NB4 (cell line): ENCODE measurements around the gene ATXN2.

ENCODE experiments used
- CTCF ChIP-seq: IDR thresholded peaks from one replicate; pipeline ENCODE4 v1.5.1; 2012; ENCODE audit warnings: low read depth, low read length
- MAX ChIP-seq: IDR thresholded peaks from 2 replicates; pipeline ENCODE4 v1.6.1; 2011; ENCODE audit warnings: low read depth, low read length
- POLR2A ChIP-seq: IDR thresholded peaks from 2 replicates; pipeline ENCODE4 v1.6.1; 2011; ENCODE audit warnings: mild to moderate bottlenecking; ENCODE audit not compliant: insufficient read length; ENCODE audit errors: extremely low read depth

- TF ChIP-seq POLR2A (no peak), CTCF (no peak), MAX (no peak)
Measured at GRCh38 chr12:111582133-111582747, 16.9 kb downstream of the ATXN2 start.
